ENCODE results near the gene POGLUT3. TPM values are rescaled to one million over a fixed set of nuclear protein-coding genes. Genes with fewer than 3 reads are reported as not detected.

POGLUT3 gene
- total RNA-seq, 6 donors from 2014 or later: 4.9 to 24.5 (median 15.8) TPM

DNA sequence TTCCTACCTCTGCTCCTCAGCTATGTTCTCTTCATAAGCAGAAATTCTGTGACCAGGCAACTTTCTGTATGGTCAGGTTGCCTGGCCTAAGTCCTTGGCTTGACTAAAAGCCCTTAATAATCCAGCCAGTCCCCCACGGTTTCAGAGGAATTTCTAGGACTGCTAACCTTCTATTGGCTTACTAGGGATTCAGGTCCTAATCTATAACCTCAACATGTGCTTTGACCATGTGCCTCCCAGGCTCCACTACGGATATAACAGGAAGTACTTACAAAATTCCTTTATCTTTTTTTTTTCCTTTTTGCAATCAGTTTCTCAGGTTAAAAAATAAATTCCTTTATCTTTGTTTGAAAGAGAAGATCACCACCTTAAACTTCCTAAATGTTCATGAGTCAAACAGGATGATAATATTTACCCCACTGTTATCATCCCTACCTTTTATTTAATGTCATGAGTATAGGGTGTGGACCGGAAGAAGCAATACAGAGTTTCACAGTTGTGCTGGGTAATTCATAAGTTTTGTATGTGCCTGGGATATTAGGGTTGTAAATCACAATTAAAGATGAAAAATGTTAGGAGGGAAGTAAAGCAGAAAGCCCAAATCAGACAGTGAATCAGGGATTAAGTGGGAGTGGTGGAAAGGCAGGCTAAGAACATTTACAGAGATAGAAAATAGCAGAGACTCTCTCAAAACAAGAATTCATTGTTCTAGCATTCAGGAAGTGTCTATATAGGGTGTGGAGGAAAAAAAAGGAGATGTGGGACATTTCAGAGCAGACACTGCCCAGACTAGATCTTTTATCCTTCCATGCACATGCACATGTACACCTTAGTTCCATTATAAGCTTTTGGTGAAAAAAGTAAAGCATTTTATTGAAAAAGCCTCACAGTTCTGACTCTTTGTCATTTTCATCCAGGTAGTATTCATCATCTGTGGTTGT is 10.7 kb upstream of the POGLUT3 start:
- TF ChIP-seq POLR2AphosphoS5 (IDR thresholded peaks at IDR 0.05) (no peak), EP300 (IDR thresholded peaks at IDR 0.05) (no peak), POLR2A (IDR thresholded peaks at IDR 0.05) (no peak)
- TF ChIP-seq, protein P1, sequence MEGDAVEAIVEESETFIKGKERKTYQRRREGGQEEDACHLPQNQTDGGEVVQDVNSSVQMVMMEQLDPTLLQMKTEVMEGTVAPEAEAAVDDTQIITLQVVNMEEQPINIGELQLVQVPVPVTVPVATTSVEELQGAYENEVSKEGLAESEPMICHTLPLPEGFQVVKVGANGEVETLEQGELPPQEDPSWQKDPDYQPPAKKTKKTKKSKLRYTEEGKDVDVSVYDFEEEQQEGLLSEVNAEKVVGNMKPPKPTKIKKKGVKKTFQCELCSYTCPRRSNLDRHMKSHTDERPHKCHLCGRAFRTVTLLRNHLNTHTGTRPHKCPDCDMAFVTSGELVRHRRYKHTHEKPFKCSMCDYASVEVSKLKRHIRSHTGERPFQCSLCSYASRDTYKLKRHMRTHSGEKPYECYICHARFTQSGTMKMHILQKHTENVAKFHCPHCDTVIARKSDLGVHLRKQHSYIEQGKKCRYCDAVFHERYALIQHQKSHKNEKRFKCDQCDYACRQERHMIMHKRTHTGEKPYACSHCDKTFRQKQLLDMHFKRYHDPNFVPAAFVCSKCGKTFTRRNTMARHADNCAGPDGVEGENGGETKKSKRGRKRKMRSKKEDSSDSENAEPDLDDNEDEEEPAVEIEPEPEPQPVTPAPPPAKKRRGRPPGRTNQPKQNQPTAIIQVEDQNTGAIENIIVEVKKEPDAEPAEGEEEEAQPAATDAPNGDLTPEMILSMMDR (IDR thresholded peaks at IDR 0.05): no peak
- Histone ChIP-seq H3K4me1 (no peaks in the 10 kb centered on the region), H3K9me3 (no peaks in the 10 kb centered on the region), H3K27me3 (no peaks in the 10 kb centered on the region), H3K36me3 (peaks cover 0 to 25% (median 6%) of the 10 kb centered on the region in 4 donors), H3K4me3 (no peak overlapping the region), H3K27ac (no peak overlapping the region)
- DNase-seq (no peak), ATAC-seq (ENCODE audit: low FRiP score in 2 of 2) (no peak)
- 52 to 54% methylated on average over 3 of the region's 3 CpGs for WGBS, 2 donors

DNA sequence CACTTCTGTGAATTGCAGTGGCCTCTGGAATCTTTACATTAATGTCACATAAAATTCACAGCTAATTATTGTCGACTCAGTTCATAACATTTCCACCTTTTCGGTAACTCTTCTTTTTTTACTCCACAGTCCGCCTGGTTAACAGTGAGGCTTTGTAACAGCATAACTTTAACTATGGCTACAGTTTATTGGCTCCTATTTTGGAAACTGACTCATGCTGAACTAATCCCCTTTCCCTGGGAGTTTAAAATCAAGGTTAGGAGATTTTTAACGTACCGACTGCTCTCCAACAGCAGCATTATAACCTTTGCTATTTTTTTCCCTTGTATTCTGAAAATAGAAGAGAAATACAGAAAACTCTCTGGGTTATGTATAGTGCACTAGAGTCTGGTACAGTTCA is 3.2 kb upstream of the POGLUT3 start:
- Histone ChIP-seq H3K4me1 (peaks cover 6 to 16% (median 12%) of the 10 kb centered on the region in 4 donors), H3K36me3 (no peaks in the 10 kb centered on the region), H3K27me3 (no peaks in the 10 kb centered on the region), H3K4me3 (no peak overlapping the region), H3K9me3 (no peaks in the 10 kb centered on the region), H3K27ac (no peak overlapping the region)
- ATAC-seq (ENCODE audit: low FRiP score in 2 of 2): no peak
- TF ChIP-seq, protein P1 (IDR thresholded peaks at IDR 0.05): no peak
- TF ChIP-seq EP300 (IDR thresholded peaks at IDR 0.05) (no peak), POLR2AphosphoS5 (IDR thresholded peaks at IDR 0.05) (no peak), POLR2A (IDR thresholded peaks at IDR 0.05) (no peak)
- DNase-seq: no peak
- WGBS, 2 donors: 85 to 87% methylated on average over 5 of the region's 5 CpGs

- no peaks in the 10 kb centered on the region for H3K9me3 ChIP-seq
- no peak overlapping the region for H3K4me3 ChIP-seq
- DNase-seq (no peak), ATAC-seq (ENCODE audit: low FRiP score in 2 of 2) (no peak)
- H3K4me1 ChIP-seq: peaks cover 6 to 16% (median 12%) of the 10 kb centered on the region in 4 donors
- TF ChIP-seq POLR2A (IDR thresholded peaks at IDR 0.05) (no peak), POLR2AphosphoS5 (IDR thresholded peaks at IDR 0.05) (no peak), EP300 (IDR thresholded peaks at IDR 0.05) (no peak)
- TF ChIP-seq, protein P1 (IDR thresholded peaks at IDR 0.05): no peak
- no peaks in the 10 kb centered on the region for H3K36me3 ChIP-seq
- no peak overlapping the region for H3K27ac ChIP-seq
- 69 to 71% methylated on average over 2 of the region's 2 CpGs for WGBS, 2 donors
- no peaks in the 10 kb centered on the region for H3K27me3 ChIP-seq
Observed at GRCh38 chr11:108500721-108501120, 2.5 kb upstream of the POGLUT3 start.

GRCh38 chr11:108500169-108500568 is 2.0 kb upstream of the POGLUT3 start:
- ATAC-seq (ENCODE audit: low FRiP score in 2 of 2) (no peak), DNase-seq (no peak)
- Histone ChIP-seq H3K36me3 (no peaks in the 10 kb centered on the region), H3K27me3 (no peaks in the 10 kb centered on the region), H3K4me3 (no peak overlapping the region), H3K27ac (no peak overlapping the region), H3K9me3 (no peaks in the 10 kb centered on the region), H3K4me1 (peaks cover 8 to 16% (median 13%) of the 10 kb centered on the region in 4 donors)
- 91 to 93% methylated on average over 4 of the region's 4 CpGs for WGBS, 2 donors
- TF ChIP-seq EP300 (IDR thresholded peaks at IDR 0.05): no peak
- TF ChIP-seq, protein P1 (IDR thresholded peaks at IDR 0.05): no peak
- no peak for TF ChIP-seq POLR2AphosphoS5 (IDR thresholded peaks at IDR 0.05)
- TF ChIP-seq POLR2A (IDR thresholded peaks at IDR 0.05): no peak
